NAMALWA (cell line): ENCODE measurements around the gene ARHGAP11A.

ENCODE experiments used
- DNase-seq: peaks from one replicate; pipeline ENCODE4 v3.0.0-alpha.2; 2015; ENCODE audit warnings: low spot score

ARHGAP11A gene

GRCh38 chr15:32656091-32656490, 40.8 kb downstream of the ARHGAP11A start:
- no peak for DNase-seq

GRCh38 chr15:32656496-32656895, 41.2 kb downstream of the ARHGAP11A start:
- DNase-seq, result no peak

- DNase-seq, result no peak
These were observed 42.0 kb downstream of the ARHGAP11A start for GRCh38 chr15:32657198-32657883.

- DNase-seq, result no peak
These were observed 42.6 kb downstream of the ARHGAP11A start for GRCh38 chr15:32657941-32658340.

- no peak for DNase-seq
These were observed 44.2 kb downstream of the ARHGAP11A start for GRCh38 chr15:32659340-32660155.

GRCh38 chr15:32663671-32664070, 48.4 kb downstream of the ARHGAP11A start:
- DNase-seq, result no peak

GRCh38 chr15:32664796-32665195, 49.5 kb downstream of the ARHGAP11A start:
- DNase-seq, result no peak

GRCh38 chr15:32667321-32667720, 52.0 kb downstream of the ARHGAP11A start:
- DNase-seq, result no peak

GRCh38 chr15:32668942-32669341, 53.6 kb downstream of the ARHGAP11A start:
- DNase-seq, result no peak

- DNase-seq, result no peak
These were observed 54.8 kb downstream of the ARHGAP11A start for GRCh38 chr15:32669896-32670611.

GRCh38 chr15:32670623-32671022, 55.3 kb downstream of the ARHGAP11A start:
- no peak for DNase-seq

- no peak for DNase-seq
These were observed 56.3 kb downstream of the ARHGAP11A start for GRCh38 chr15:32671339-32672325.

- DNase-seq, result no peak
These were observed 59.4 kb downstream of the ARHGAP11A start for GRCh38 chr15:32674681-32675080.

GRCh38 chr15:32675466-32675865, 60.2 kb downstream of the ARHGAP11A start:
- no peak for DNase-seq

GRCh38 chr15:32676169-32676568, 60.9 kb downstream of the ARHGAP11A start:
- no peak for DNase-seq

GRCh38 chr15:32677238-32677750, 62.0 kb downstream of the ARHGAP11A start:
- DNase-seq, result no peak

GRCh38 chr15:32679298-32679690, 64.0 kb downstream of the ARHGAP11A start:
- DNase-seq, result no peak

GRCh38 chr15:32682569-32682968, 67.3 kb downstream of the ARHGAP11A start:
- no peak for DNase-seq

- DNase-seq, result no peak
These were observed 67.8 kb downstream of the ARHGAP11A start for GRCh38 chr15:32682977-32683630.

- DNase-seq, result no peak
These were observed 68.7 kb downstream of the ARHGAP11A start for GRCh38 chr15:32683906-32684584.
